Panc1 (cell line): ENCODE results near the gene ELF3. TPM values are rescaled to one million over a fixed set of nuclear protein-coding genes. Genes with fewer than 3 reads are reported as not detected.

Experiments
- ATAC-seq: fragments of 200-7000 bp; cut with Tn5 transposase; 2 replicates; pipeline ENCODE4 v1.9.1; 2020; ENCODE audit warnings: mild to moderate bottlenecking, moderate library complexity
- BruUV-seq: library from RNA; stranded (reverse); fragments of 400-500 nt; replicated peaks from 2 replicates; lab custom pipeline; 2021; lab: Mats Ljungman, UMichigan
- CTCF ChIA-PET: fragments of 300-600 bp; sonication (Branson Sonifier 250); formaldehyde crosslinking; loops from one replicate; lab custom pipeline; 2022; ENCODE audit warnings: antibody characterized with exemption; lab: Charles Lee
- POLR2A ChIA-PET: fragments of 300-600 bp; sonication (Branson Sonifier 250); formaldehyde crosslinking; loops from one replicate; lab custom pipeline; 2022; ENCODE audit warnings: antibody characterized with exemption; lab: Charles Lee
- DNase-seq: peaks from one replicate; pipeline ENCODE4 v3.0.0-alpha.2; 2010; ENCODE audit warnings: low read depth, low spot score
- H3K27ac ChIP-seq: 2 replicates; pipeline ENCODE4 v1.5.1; 2011; ENCODE audit warnings: mild to moderate bottlenecking, low read length, inconsistent platforms
- H3K27me3 ChIP-seq: fragments of 200-500 bp; sonication (Bioruptor generic); 2 replicates; pipeline ENCODE4 v1.6.0; 2014; ENCODE audit warnings: low read length, inconsistent platforms; ENCODE audit not compliant: control insufficient read depth, insufficient read depth
- H3K36me3 ChIP-seq: fragments of 200-500 bp; sonication (Bioruptor generic); 2 replicates; pipeline ENCODE4 v1.5.1; 2014; ENCODE audit warnings: inconsistent platforms, mild to moderate bottlenecking, low read length, moderate library complexity; ENCODE audit not compliant: control insufficient read depth, insufficient read depth
- H3K4me1 ChIP-seq: 2 replicates; pipeline ENCODE4 v1.5.1; 2011; ENCODE audit warnings: inconsistent platforms, mild to moderate bottlenecking, low read length, moderate library complexity; ENCODE audit not compliant: control insufficient read depth, insufficient read depth
- H3K4me3 ChIP-seq, 2 experiments: 2 replicates each; pipeline ENCODE4 v1.5.1; 2011 to 2012; ENCODE audit warnings: low read depth in 2 of 2, low read length in 2 of 2, mild to moderate bottlenecking in 2 of 2, inconsistent platforms in 1 of 2, moderate library complexity in 1 of 2
- H3K9me3 ChIP-seq: fragments of 200-500 bp; sonication (Bioruptor generic); 2 replicates; pipeline ENCODE4 v1.5.1; 2014; ENCODE audit warnings: low read depth, mild to moderate bottlenecking, inconsistent platforms, low read length, moderate library complexity; ENCODE audit not compliant: control insufficient read depth, insufficient read depth
- CTCF ChIP-seq: fragments of 450-650 bp; IDR thresholded peaks from 2 replicates; pipeline ENCODE4 v1.5.1; 2017; ENCODE audit warnings: mild to moderate bottlenecking
- POLR2AphosphoS5 ChIP-seq: IDR thresholded peaks from 2 replicates; pipeline ENCODE4 v1.6.1; 2012; ENCODE audit warnings: mild to moderate bottlenecking, low read depth, low read length, moderate library complexity
- SIN3A ChIP-seq: IDR thresholded peaks from 2 replicates; pipeline ENCODE4 v1.6.1; 2012; ENCODE audit warnings: low read depth, mild to moderate bottlenecking, low read length, moderate library complexity, borderline replicate concordance; ENCODE audit not compliant: insufficient read depth
- TCF7L2 ChIP-seq: IDR thresholded peaks from 2 replicates; pipeline ENCODE4 v1.6.1; 2011; ENCODE audit warnings: mild to moderate bottlenecking, low read depth, low read length, inconsistent platforms
- in situ Hi-C: cut with HindIII; loops from 2 replicates; pipeline ENCODE4 v1.10.0; 2016; ENCODE audit warnings: low sequenced_read_pairs, low pct_unique_long_range_greater_than_20kb
- intact Hi-C: fragments of 100-400 bp; cut with micrococcal nuclease; formaldehyde crosslinking; loops from one replicate; pipeline ENCODE4 v1.10.0; 2022; ENCODE audit not compliant: unreplicated experiment
- total RNA-seq: library from RNA; stranded (reverse); gene quantifications from one replicate; pipeline ENCODE4 v1.2.1, GENCODE V29; 2021; ENCODE audit not compliant: unreplicated experiment
- TF ChIP-seq, protein P1 (sequence below), 2 experiments: IDR thresholded peaks; 2 replicates each; pipeline ENCODE4 v1.6.1; 2011 to 2012; ENCODE audit warnings: low read depth in 2 of 2, control low read depth in 1 of 2, low read length in 1 of 2, mild to moderate bottlenecking in 1 of 2, moderate library complexity in 1 of 2; ENCODE audit not compliant: insufficient read depth in 1 of 2

The ELF3 gene
- total RNA-seq, 1 experiment from 2014 or later, result 126 TPM

DNA sequence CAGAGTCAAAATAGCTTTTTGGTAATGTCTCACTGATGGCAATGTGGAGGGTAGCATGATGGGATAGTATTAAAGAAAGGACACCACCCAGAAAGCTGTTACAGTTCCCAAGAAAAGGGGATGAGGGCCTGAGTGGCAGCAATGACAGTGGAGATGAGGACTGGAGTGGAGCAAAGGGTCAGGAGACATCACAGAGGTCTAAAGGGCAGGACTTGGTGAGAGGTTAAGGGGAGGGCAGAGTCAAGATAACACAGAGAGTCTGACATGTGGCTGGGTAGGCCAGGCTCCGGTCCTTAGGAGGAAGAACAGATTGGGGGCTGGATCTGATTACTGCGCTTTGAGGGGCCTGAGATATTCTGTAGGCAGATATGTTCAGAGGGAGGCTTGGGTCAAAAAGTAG, 19.3 kb downstream of the ELF3 start:
- BruUV-seq, result no TSS peak
- Histone ChIP-seq H3K4me3 (no peak overlapping the region), H3K9me3 (no peaks in the 10 kb centered on the region), H3K27me3 (no peaks in the 10 kb centered on the region), H3K36me3 (no peaks in the 10 kb centered on the region), H3K27ac (peak overlapping the region; percentile 64), H3K4me1 (peaks cover 26% of the 10 kb centered on the region)
- ATAC-seq (peak; percentile 32), DNase-seq (no peak)
- TF ChIP-seq, protein P1, sequence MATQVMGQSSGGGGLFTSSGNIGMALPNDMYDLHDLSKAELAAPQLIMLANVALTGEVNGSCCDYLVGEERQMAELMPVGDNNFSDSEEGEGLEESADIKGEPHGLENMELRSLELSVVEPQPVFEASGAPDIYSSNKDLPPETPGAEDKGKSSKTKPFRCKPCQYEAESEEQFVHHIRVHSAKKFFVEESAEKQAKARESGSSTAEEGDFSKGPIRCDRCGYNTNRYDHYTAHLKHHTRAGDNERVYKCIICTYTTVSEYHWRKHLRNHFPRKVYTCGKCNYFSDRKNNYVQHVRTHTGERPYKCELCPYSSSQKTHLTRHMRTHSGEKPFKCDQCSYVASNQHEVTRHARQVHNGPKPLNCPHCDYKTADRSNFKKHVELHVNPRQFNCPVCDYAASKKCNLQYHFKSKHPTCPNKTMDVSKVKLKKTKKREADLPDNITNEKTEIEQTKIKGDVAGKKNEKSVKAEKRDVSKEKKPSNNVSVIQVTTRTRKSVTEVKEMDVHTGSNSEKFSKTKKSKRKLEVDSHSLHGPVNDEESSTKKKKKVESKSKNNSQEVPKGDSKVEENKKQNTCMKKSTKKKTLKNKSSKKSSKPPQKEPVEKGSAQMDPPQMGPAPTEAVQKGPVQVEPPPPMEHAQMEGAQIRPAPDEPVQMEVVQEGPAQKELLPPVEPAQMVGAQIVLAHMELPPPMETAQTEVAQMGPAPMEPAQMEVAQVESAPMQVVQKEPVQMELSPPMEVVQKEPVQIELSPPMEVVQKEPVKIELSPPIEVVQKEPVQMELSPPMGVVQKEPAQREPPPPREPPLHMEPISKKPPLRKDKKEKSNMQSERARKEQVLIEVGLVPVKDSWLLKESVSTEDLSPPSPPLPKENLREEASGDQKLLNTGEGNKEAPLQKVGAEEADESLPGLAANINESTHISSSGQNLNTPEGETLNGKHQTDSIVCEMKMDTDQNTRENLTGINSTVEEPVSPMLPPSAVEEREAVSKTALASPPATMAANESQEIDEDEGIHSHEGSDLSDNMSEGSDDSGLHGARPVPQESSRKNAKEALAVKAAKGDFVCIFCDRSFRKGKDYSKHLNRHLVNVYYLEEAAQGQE (IDR thresholded peaks at IDR 0.05; ENCODE audit: insufficient read depth in 1 of 2, low read depth in 2 of 2, low read length in 1 of 2), result no peak
- TF ChIP-seq POLR2AphosphoS5, result no peak
- TF ChIP-seq SIN3A, result no peak
- TF ChIP-seq TCF7L2, result no peak
- TF ChIP-seq CTCF, result no peak
- POLR2A ChIA-PET, result no interaction called here
- intact Hi-C loops, result no loop called here
- in situ Hi-C loops, result no loop called here
- CTCF ChIA-PET, result no interaction called here

- in situ Hi-C loops (no loop called here), intact Hi-C loops (no loop called here)
- CTCF ChIA-PET, result interaction anchor here (0.6 kb wide), 1 partner anchor 68 kb away, joined by 3 read pairs; no protein-coding TSS in a partner anchor
- TF ChIP-seq CTCF (no peak), SIN3A (no peak), POLR2AphosphoS5 (no peak), TCF7L2 (no peak)
- TF ChIP-seq, protein P1 (IDR thresholded peaks at IDR 0.05; ENCODE audit: insufficient read depth in 1 of 2, low read depth in 2 of 2, low read length in 1 of 2), result no peak
- H3K4me1 ChIP-seq, result peaks cover 29% of the 10 kb centered on the region
- no peak for ATAC-seq
- no peaks in the 10 kb centered on the region for H3K9me3 ChIP-seq
- no peaks in the 10 kb centered on the region for H3K36me3 ChIP-seq
- H3K27me3 ChIP-seq, result no peaks in the 10 kb centered on the region
- DNase-seq, result no peak
- peak overlapping the region; percentile 55; the same call in 1 of the 2 replicates for H3K27ac ChIP-seq
- BruUV-seq, result no TSS peak
- H3K4me3 ChIP-seq, result no peak overlapping the region
- POLR2A ChIA-PET, result no interaction called here
Measured at GRCh38 chr1:202031796-202032195, 21.4 kb downstream of the ELF3 start.
